H1 (cell line): ENCODE measurements around the gene AVL9. TPM values are rescaled to one million over a fixed set of nuclear protein-coding genes. Genes with fewer than 3 reads are reported as not detected.

Experiments
- CTCF ChIA-PET: fragments of 300-600 bp; sonication (Branson Sonifier 250); formaldehyde crosslinking; loops from one replicate; lab custom pipeline; 2021; ENCODE audit not compliant: partially characterized antibody; lab: Charles Lee
- POLR2A ChIA-PET: fragments of 300-600 bp; sonication (Branson Sonifier 250); formaldehyde crosslinking; loops from one replicate; lab custom pipeline; 2021; ENCODE audit warnings: inconsistent platforms; ENCODE audit not compliant: partially characterized antibody; lab: Charles Lee
- DNase-seq, 2 experiments: peaks; one replicate each; pipeline versions ENCODE4 v3.0.0 to v3.0.0-alpha.2; 2010 to 2022; ENCODE audit warnings: low spot score in 2 of 2, low read depth in 1 of 2, mixed read lengths in 1 of 2
- FAIRE-seq: peaks from 2 replicates; lab custom pipeline; 2011; peaks lifted over from hg19 to GRCh38; lab: Jason Lieb, UNC
- H2AFZ ChIP-seq: 2 replicates; pipeline ENCODE4 v1.8.1; 2012; ENCODE audit warnings: low read length, inconsistent platforms
- H2AK5ac ChIP-seq: 2 replicates; pipeline ENCODE4 v1.6.1; 2013; ENCODE audit warnings: low read depth, low read length
- H2BK120ac ChIP-seq: replicated peaks from 2 replicates; pipeline ENCODE3; 2013; ENCODE audit warnings: low read depth, low read length, inconsistent platforms
- H2BK12ac ChIP-seq: 2 replicates; pipeline ENCODE4 v1.6.1; 2013; ENCODE audit warnings: low read depth, low read length
- H2BK15ac ChIP-seq: 2 replicates; pipeline ENCODE4 v1.6.1; 2013; ENCODE audit warnings: low read length
- H2BK20ac ChIP-seq: 2 replicates; pipeline ENCODE4 v1.6.1; 2013; ENCODE audit warnings: low read length
- H2BK5ac ChIP-seq: 2 replicates; pipeline ENCODE4 v1.6.1; 2013; ENCODE audit warnings: low read depth, low read length
- H3K14ac ChIP-seq: 2 replicates; pipeline ENCODE4 v1.6.1; 2013; ENCODE audit warnings: inconsistent platforms; ENCODE audit not compliant: insufficient read length
- H3K18ac ChIP-seq: 2 replicates; pipeline ENCODE4 v1.6.1; 2013; ENCODE audit warnings: low read length; ENCODE audit errors: extremely low read depth
- H3K23ac ChIP-seq: 2 replicates; pipeline ENCODE4 v1.6.1; 2013; ENCODE audit warnings: inconsistent platforms; ENCODE audit not compliant: insufficient read length
- H3K23me2 ChIP-seq: 2 replicates; pipeline ENCODE4 v1.6.1; 2013; ENCODE audit warnings: low read depth, low read length
- H3K27ac ChIP-seq: 2 replicates; pipeline ENCODE4 v1.6.1; 2011; ENCODE audit warnings: low read depth, low read length, inconsistent platforms
- H3K27me3 ChIP-seq, 4 experiments: replicated peaks in 1 of 4; 1 replicate in 1 of 4; 2 replicates in 3 of 4; pipeline versions ENCODE4 v1.6.1 to v1.8.1; 2011 to 2013; ENCODE audit warnings: low read length in 3 of 4, mild to moderate bottlenecking in 3 of 4, inconsistent platforms in 2 of 4, mixed read lengths in 2 of 4, moderate library complexity in 1 of 4; ENCODE audit not compliant: control insufficient read depth in 3 of 4, insufficient read depth in 3 of 4; ENCODE audit errors: extremely low read depth in 1 of 4
- H3K36me3 ChIP-seq, 4 experiments: 2 replicates each; pipeline versions ENCODE4 v1.6.1 to v1.8.1; 2011 to 2013; ENCODE audit warnings: mild to moderate bottlenecking in 4 of 4, low read length in 3 of 4, moderate library complexity in 2 of 4, control low read depth in 1 of 4, inconsistent platforms in 1 of 4; ENCODE audit not compliant: insufficient read depth in 4 of 4, control insufficient read depth in 2 of 4
- H3K4ac ChIP-seq: replicated peaks from 2 replicates; pipeline ENCODE3; 2013; ENCODE audit warnings: low read length, low read depth, mixed read lengths, inconsistent platforms; ENCODE audit not compliant: insufficient read length
- H3K4me1 ChIP-seq, 4 experiments: replicated peaks in 1 of 4; 1 replicate in 1 of 4; 2 replicates in 3 of 4; pipeline versions ENCODE4 v1.6.1 to v1.8.1; 2011 to 2013; ENCODE audit warnings: low read length in 3 of 4, inconsistent platforms in 2 of 4, mixed read lengths in 1 of 4; ENCODE audit not compliant: insufficient read depth in 4 of 4, control insufficient read depth in 3 of 4
- H3K4me2 ChIP-seq, 2 experiments: 2 replicates each; pipeline versions ENCODE4 v1.6.1 to v1.8.1; 2011 to 2013; ENCODE audit warnings: low read depth in 2 of 2, low read length in 2 of 2, control low read depth in 1 of 2, inconsistent platforms in 1 of 2, mild to moderate bottlenecking in 1 of 2; ENCODE audit not compliant: insufficient read depth in 1 of 2
- H3K4me3 ChIP-seq, 4 experiments: fragments of 200-600, 300-600 bp in 1 of 4; sonication (generic), shearing (Covaris generic), sonication (Bioruptor Twin) in 1 of 4; 2 replicates each; pipeline versions ENCODE4 v1.5.1 to v1.8.1; 2011 to 2016; ENCODE audit warnings: low read length in 4 of 4, low read depth in 3 of 4, control low read depth in 2 of 4, inconsistent platforms in 2 of 4, mild to moderate bottlenecking in 2 of 4, mixed read lengths in 1 of 4, moderate library complexity in 1 of 4; ENCODE audit not compliant: insufficient read depth in 2 of 4; ENCODE audit errors: extremely low read depth in 1 of 4
- H3K56ac ChIP-seq: replicated peaks from 2 replicates; pipeline ENCODE3; 2013; ENCODE audit warnings: low read depth, mild to moderate bottlenecking, mixed read lengths, low read length, inconsistent platforms; ENCODE audit not compliant: insufficient read length
- H3K79me1 ChIP-seq: 2 replicates; pipeline ENCODE4 v1.6.1; 2013; ENCODE audit warnings: low read depth, low read length, control low read depth
- H3K79me2 ChIP-seq, 2 experiments: 2 replicates each; pipeline versions ENCODE4 v1.6.1 to v1.8.1; 2012 to 2013; ENCODE audit warnings: low read length in 2 of 2, mild to moderate bottlenecking in 2 of 2, inconsistent platforms in 1 of 2; ENCODE audit not compliant: insufficient read depth in 2 of 2, control insufficient read depth in 1 of 2
- H3K9ac ChIP-seq, 4 experiments: replicated peaks in 1 of 4; 1 replicate in 1 of 4; 2 replicates in 3 of 4; pipeline versions ENCODE4 v1.6.1 to v1.8.1; 2011 to 2013; ENCODE audit warnings: low read depth in 3 of 4, low read length in 3 of 4, control low read depth in 2 of 4, mild to moderate bottlenecking in 2 of 4, moderate library complexity in 2 of 4, inconsistent platforms in 1 of 4; ENCODE audit errors: extremely low read depth in 1 of 4
- H3K9me3 ChIP-seq, 2 experiments: 2 replicates each; pipeline versions ENCODE4 v1.6.1 to v1.8.1; 2012 to 2013; ENCODE audit warnings: mild to moderate bottlenecking in 2 of 2, moderate library complexity in 2 of 2, control low read depth in 1 of 2, inconsistent platforms in 1 of 2, low read depth in 1 of 2, low read length in 1 of 2, mixed read lengths in 1 of 2; ENCODE audit not compliant: insufficient read depth in 2 of 2
- H4K20me1 ChIP-seq, 2 experiments: replicated peaks in 1 of 2; 2 replicates each; pipeline versions ENCODE3 to v1.8.1; 2011 to 2013; ENCODE audit warnings: inconsistent platforms in 2 of 2, low read length in 2 of 2, mild to moderate bottlenecking in 1 of 2; ENCODE audit not compliant: insufficient read depth in 2 of 2, control insufficient read depth in 1 of 2
- H4K5ac ChIP-seq: 2 replicates; pipeline ENCODE4 v1.6.1; 2013; ENCODE audit warnings: low read length, low read depth, mixed read lengths, inconsistent platforms; ENCODE audit not compliant: insufficient read length
- H4K8ac ChIP-seq: 2 replicates; pipeline ENCODE4 v1.8.0; 2013; ENCODE audit warnings: mild to moderate bottlenecking, moderate library complexity, low read length, inconsistent platforms; ENCODE audit not compliant: insufficient read depth; ENCODE audit errors: extremely low read depth
- H4K91ac ChIP-seq: replicated peaks from 2 replicates; pipeline ENCODE3; 2013; ENCODE audit warnings: low read length, mixed read lengths, inconsistent platforms; ENCODE audit not compliant: insufficient read length
- POU5F1 ChIP-seq: IDR thresholded peaks from 2 replicates; pipeline ENCODE4 v1.6.1; 2011; ENCODE audit warnings: low read depth, mild to moderate bottlenecking, low read length, moderate library complexity
- TBP ChIP-seq: IDR thresholded peaks from 2 replicates; pipeline ENCODE4 v1.6.1; 2011; ENCODE audit warnings: low read depth, low read length, improper control_type of control experiment
- whole genome bisulfite sequencing, 2 experiments: shearing (Covaris generic) in 1 of 2; methylation state at CpG; one replicate each; pipeline versions ENCODE4 v1.1.6 to v1.1.7; 2013 to 2015; ENCODE audit warnings: low lambda C conversion rate in 2 of 2, mixed read lengths in 2 of 2, inconsistent platforms in 1 of 2, low coverage in 1 of 2, missing lambda C conversion rate in 1 of 2; ENCODE audit not compliant: insufficient replicate concordance in 2 of 2, insufficient coverage in 1 of 2, insufficient read length in 1 of 2; ENCODE audit errors: extremely low coverage in 1 of 2, missing lambda C conversion rate in 1 of 2; 5-methylcytosine and 5-hydroxymethylcytosine counted together
- polyA plus RNA-seq, 7 experiments: library from polyadenylated mRNA; depleted of rRNA in 3 of 7; stranded (reverse) in 5 of 7; unstranded in 2 of 7; fragments of >200 nt in 5 of 7; fragments of 200-250 nt in 2 of 7; gene quantifications; 1 replicate in 5 of 7; 2 replicates in 1 of 7; 4 replicates in 1 of 7; pipeline versions ENCODE4 v1.2.1 to v1.2.3, GENCODE V29; 2011 to 2013; ENCODE audit warnings: missing spikeins in 2 of 7, mixed read lengths in 2 of 7
- total RNA-seq: library from RNA; stranded (reverse); fragmentation: NEBNext Ultra II Directional; extraction: Animal tissue kit (Norgen Biotek cat#: 25700); gene quantifications from 2 replicates; pipeline ENCODE4 v1.2.1, GENCODE V29; 2021

Gene AVL9
- total and polyA plus RNA-seq, 2 of the 8 experiments (the other 6 are each of a cell fraction or from before 2014, with no cell fraction given), result 15.5 to 42.1 TPM

- Histone ChIP-seq H3K4ac (no peak overlapping the region), H3K4me2 (no peak overlapping the region), H2BK12ac (no peak overlapping the region), H3K14ac (no peak overlapping the region), H3K4me3 (no peak overlapping the region), H2BK5ac (no peak overlapping the region), H3K9me3 (peaks cover 0 to 5% of the 10 kb centered on the region in 2 experiments; a peak in 1 of 4 replicates), H3K27me3 (no peaks in the 10 kb centered on the region), H4K91ac (no peak overlapping the region), H4K8ac (no peak overlapping the region), H3K36me3 (no peaks in the 10 kb centered on the region), H3K79me2 (no peaks in the 10 kb centered on the region), H3K18ac (no peak overlapping the region), H4K20me1 (no peaks in the 10 kb centered on the region), H2BK20ac (no peak overlapping the region), H2AK5ac (no peak overlapping the region), H3K23ac (no peak overlapping the region), H2BK15ac (no peak overlapping the region), H3K56ac (no peak overlapping the region), H3K79me1 (no peaks in the 10 kb centered on the region), H3K4me1 (no peaks in the 10 kb centered on the region), H2BK120ac (no peak overlapping the region), H3K9ac (no peak overlapping the region), H2AFZ (no peak overlapping the region), H4K5ac (no peak overlapping the region), H3K23me2 (no peaks in the 10 kb centered on the region), H3K27ac (no peak overlapping the region)
- WGBS, 2 experiments, result 98% methylated on average over 2 of the region's 2 CpGs; no CpG with 5 or more reads in 1 of the 2 experiments
- no peak for FAIRE-seq
- DNase-seq, result no peak
- CTCF ChIA-PET, result interaction anchor here (1.1 to 1.8 kb wide), 3 partner anchors 17 to 249 kb away, joined by 4 to 7 read pairs (median 7); no protein-coding TSS in a partner anchor
- TF ChIP-seq TBP (no peak), POU5F1 (no peak)
- POLR2A ChIA-PET, result interaction anchor here (1.6 kb wide), 1 partner anchor 9 kb away, joined by 5 read pairs; no protein-coding TSS in a partner anchor
Observed at GRCh38 chr7:32459788-32460187, 35.5 kb upstream of the AVL9 start.
